Endometrium (tissue), 2 donors: ENCODE data around the gene CLIC5.

Experiments
- FAIRE-seq: peaks from 2 replicates; lab custom pipeline; 2012; peaks lifted over from hg19 to GRCh38; lab: Jason Lieb, UNC
- donor health status: control.
- donor health status: control.

Gene CLIC5

GRCh38 chr6:45892196-45892595 lies 123.5 kb downstream of the CLIC5 start:
- FAIRE-seq = no peak

GRCh38 chr6:45886776-45887175 lies 128.9 kb downstream of the CLIC5 start:
- FAIRE-seq = no peak

- FAIRE-seq = no peak
Observed at GRCh38 chr6:45884336-45884735, 131.3 kb downstream of the CLIC5 start.

- FAIRE-seq = no peak
Observed at GRCh38 chr6:45882671-45883070, 133.0 kb downstream of the CLIC5 start.

- FAIRE-seq = no peak
Observed at GRCh38 chr6:45881705-45882467, 133.8 kb downstream of the CLIC5 start.

GRCh38 chr6:45880676-45881075 lies 135.0 kb downstream of the CLIC5 start:
- no peak for FAIRE-seq

- FAIRE-seq = no peak
Observed at GRCh38 chr6:45880159-45880558, 135.5 kb downstream of the CLIC5 start.

GRCh38 chr6:45877970-45878590 lies 137.6 kb downstream of the CLIC5 start:
- FAIRE-seq = no peak

GRCh38 chr6:45872827-45873365 lies 142.8 kb downstream of the CLIC5 start:
- no peak for FAIRE-seq

GRCh38 chr6:45870531-45870930 lies 145.1 kb downstream of the CLIC5 start:
- FAIRE-seq = no peak

- no peak for FAIRE-seq
Observed at GRCh38 chr6:45864651-45865050, 151.0 kb downstream of the CLIC5 start.

- no peak for FAIRE-seq
Observed at GRCh38 chr6:45858691-45859090, 157.0 kb downstream of the CLIC5 start.

GRCh38 chr6:45857827-45858226 lies 157.8 kb downstream of the CLIC5 start:
- no peak for FAIRE-seq

GRCh38 chr6:45855642-45856394 lies 159.8 kb downstream of the CLIC5 start:
- no peak for FAIRE-seq

- no peak for FAIRE-seq
Observed at GRCh38 chr6:45854149-45854742, 161.4 kb downstream of the CLIC5 start.

- FAIRE-seq = no peak
Observed at GRCh38 chr6:45851034-45851400, 164.6 kb downstream of the CLIC5 start.

GRCh38 chr6:45850378-45851033 lies 165.2 kb downstream of the CLIC5 start:
- FAIRE-seq = no peak

GRCh38 chr6:45845567-45845966 lies 170.1 kb downstream of the CLIC5 start:
- no peak for FAIRE-seq

- FAIRE-seq = no peak
Observed at GRCh38 chr6:45844986-45845385, 170.7 kb downstream of the CLIC5 start.

- no peak for FAIRE-seq
Observed at GRCh38 chr6:45843848-45844521, 171.7 kb downstream of the CLIC5 start.

GRCh38 chr6:45841062-45841461 lies 174.6 kb downstream of the CLIC5 start:
- FAIRE-seq = no peak
